CD4-positive, alpha-beta T cell treated with Interleukin-12 subunit alpha and Interleukin-12 subunit beta, for 1 hour (primary cell): ENCODE data around the gene LIFR.
A peak's percentile ranks its signal among the peaks of the same experiment; 100 is the strongest.

Source experiments
- DNase-seq: peaks from one replicate; pipeline ENCODE4 v3.0.0-alpha.2; 2020

The LIFR gene

GRCh38 chr5:38458174-38458573, 98.3 kb downstream of the LIFR start:
- no peak for DNase-seq

- DNase-seq: no peak
Observed at GRCh38 chr5:38456657-38457399, 99.6 kb downstream of the LIFR start.

- no peak for DNase-seq
Observed at GRCh38 chr5:38455796-38456330, 100.6 kb downstream of the LIFR start.

- DNase-seq: no peak
Observed at GRCh38 chr5:38453921-38454320, 102.5 kb downstream of the LIFR start.

GRCh38 chr5:38453506-38453905, 102.9 kb downstream of the LIFR start:
- peak; percentile 70 for DNase-seq

- no peak for DNase-seq
Observed at GRCh38 chr5:38452201-38452600, 104.2 kb downstream of the LIFR start.

GRCh38 chr5:38451074-38451725, 105.2 kb downstream of the LIFR start:
- no peak for DNase-seq

GRCh38 chr5:38450627-38451026, 105.8 kb downstream of the LIFR start:
- DNase-seq: no peak

- no peak for DNase-seq
Observed at GRCh38 chr5:38448568-38449350, 107.7 kb downstream of the LIFR start.

- no peak for DNase-seq
Observed at GRCh38 chr5:38447786-38448185, 108.7 kb downstream of the LIFR start.

- DNase-seq: no peak
Observed at GRCh38 chr5:38447056-38447455, 109.4 kb downstream of the LIFR start.

GRCh38 chr5:38446029-38446522, 110.4 kb downstream of the LIFR start:
- no peak for DNase-seq

GRCh38 chr5:38445374-38446028, 110.9 kb downstream of the LIFR start:
- no peak for DNase-seq

GRCh38 chr5:38443390-38443789, 113.1 kb downstream of the LIFR start:
- no peak for DNase-seq

GRCh38 chr5:38442247-38442573, 114.2 kb downstream of the LIFR start:
- no peak for DNase-seq

- peak; percentile 80 for DNase-seq
Observed at GRCh38 chr5:38441453-38442246, 114.8 kb downstream of the LIFR start.

- no peak for DNase-seq
Observed at GRCh38 chr5:38438757-38439156, 117.7 kb downstream of the LIFR start.

GRCh38 chr5:38434966-38435705, 121.3 kb downstream of the LIFR start:
- DNase-seq: no peak

- no peak for DNase-seq
Observed at GRCh38 chr5:38433160-38433861, 123.1 kb downstream of the LIFR start.

GRCh38 chr5:38431242-38431853, 125.1 kb downstream of the LIFR start:
- DNase-seq: no peak
